Panc1 (cell line): Measurements from ENCODE around the gene CEACAM5. TPM values are rescaled to one million over a fixed set of nuclear protein-coding genes. Genes with fewer than 3 reads are reported as not detected.

Source experiments
- ATAC-seq: fragments of 200-7000 bp; cut with Tn5 transposase; 2 replicates; pipeline ENCODE4 v1.9.1; 2020; ENCODE audit warnings: mild to moderate bottlenecking, moderate library complexity
- BruUV-seq: library from RNA; stranded (reverse); fragments of 400-500 nt; replicated peaks from 2 replicates; lab custom pipeline; 2021; lab: Mats Ljungman, UMichigan
- CTCF ChIA-PET: fragments of 300-600 bp; sonication (Branson Sonifier 250); formaldehyde crosslinking; loops from one replicate; lab custom pipeline; 2022; ENCODE audit warnings: antibody characterized with exemption; lab: Charles Lee
- POLR2A ChIA-PET: fragments of 300-600 bp; sonication (Branson Sonifier 250); formaldehyde crosslinking; loops from one replicate; lab custom pipeline; 2022; ENCODE audit warnings: antibody characterized with exemption; lab: Charles Lee
- DNase-seq: peaks from one replicate; pipeline ENCODE4 v3.0.0-alpha.2; 2010; ENCODE audit warnings: low read depth, low spot score
- H3K27ac ChIP-seq: 2 replicates; pipeline ENCODE4 v1.5.1; 2011; ENCODE audit warnings: mild to moderate bottlenecking, low read length, inconsistent platforms
- H3K27me3 ChIP-seq: fragments of 200-500 bp; sonication (Bioruptor generic); 2 replicates; pipeline ENCODE4 v1.6.0; 2014; ENCODE audit warnings: low read length, inconsistent platforms; ENCODE audit not compliant: control insufficient read depth, insufficient read depth
- H3K36me3 ChIP-seq: fragments of 200-500 bp; sonication (Bioruptor generic); 2 replicates; pipeline ENCODE4 v1.5.1; 2014; ENCODE audit warnings: inconsistent platforms, mild to moderate bottlenecking, low read length, moderate library complexity; ENCODE audit not compliant: control insufficient read depth, insufficient read depth
- H3K4me1 ChIP-seq: 2 replicates; pipeline ENCODE4 v1.5.1; 2011; ENCODE audit warnings: inconsistent platforms, mild to moderate bottlenecking, low read length, moderate library complexity; ENCODE audit not compliant: control insufficient read depth, insufficient read depth
- H3K4me3 ChIP-seq, 2 experiments: 2 replicates each; pipeline ENCODE4 v1.5.1; 2011 to 2012; ENCODE audit warnings: low read depth in 2 of 2, low read length in 2 of 2, mild to moderate bottlenecking in 2 of 2, inconsistent platforms in 1 of 2, moderate library complexity in 1 of 2
- H3K9me3 ChIP-seq: fragments of 200-500 bp; sonication (Bioruptor generic); 2 replicates; pipeline ENCODE4 v1.5.1; 2014; ENCODE audit warnings: low read depth, mild to moderate bottlenecking, inconsistent platforms, low read length, moderate library complexity; ENCODE audit not compliant: control insufficient read depth, insufficient read depth
- POLR2AphosphoS5 ChIP-seq: IDR thresholded peaks from 2 replicates; pipeline ENCODE4 v1.6.1; 2012; ENCODE audit warnings: mild to moderate bottlenecking, low read depth, low read length, moderate library complexity
- REST ChIP-seq, 2 experiments: IDR thresholded peaks; 2 replicates each; pipeline ENCODE4 v1.6.1; 2011 to 2012; ENCODE audit warnings: low read depth in 2 of 2, control low read depth in 1 of 2, low read length in 1 of 2, mild to moderate bottlenecking in 1 of 2, moderate library complexity in 1 of 2; ENCODE audit not compliant: insufficient read depth in 1 of 2
- SIN3A ChIP-seq: IDR thresholded peaks from 2 replicates; pipeline ENCODE4 v1.6.1; 2012; ENCODE audit warnings: low read depth, mild to moderate bottlenecking, low read length, moderate library complexity, borderline replicate concordance; ENCODE audit not compliant: insufficient read depth
- TCF7L2 ChIP-seq: IDR thresholded peaks from 2 replicates; pipeline ENCODE4 v1.6.1; 2011; ENCODE audit warnings: mild to moderate bottlenecking, low read depth, low read length, inconsistent platforms
- in situ Hi-C: cut with HindIII; loops from 2 replicates; pipeline ENCODE4 v1.10.0; 2016; ENCODE audit warnings: low sequenced_read_pairs, low pct_unique_long_range_greater_than_20kb
- intact Hi-C: fragments of 100-400 bp; cut with micrococcal nuclease; formaldehyde crosslinking; loops from one replicate; pipeline ENCODE4 v1.10.0; 2022; ENCODE audit not compliant: unreplicated experiment
- total RNA-seq: library from RNA; stranded (reverse); gene quantifications from one replicate; pipeline ENCODE4 v1.2.1, GENCODE V29; 2021; ENCODE audit not compliant: unreplicated experiment
- TF ChIP-seq, protein P1 (sequence below): fragments of 450-650 bp; IDR thresholded peaks from 2 replicates; pipeline ENCODE4 v1.5.1; 2017; ENCODE audit warnings: mild to moderate bottlenecking

CEACAM5 gene
- total RNA-seq, 1 experiment from 2014 or later, result 0.51 TPM

GRCh38 chr19:41706741-41707501, 1.5 kb upstream of the CEACAM5 start:
- BruUV-seq, result no TSS peak
- POLR2A ChIA-PET, result no interaction called here
- Histone ChIP-seq H3K27ac (no peak overlapping the region), H3K4me1 (no peaks in the 10 kb centered on the region), H3K36me3 (no peaks in the 10 kb centered on the region), H3K9me3 (no peaks in the 10 kb centered on the region), H3K4me3 (peak overlapping the region; percentile 12 to 40; a peak in 2 of 4 replicates), H3K27me3 (no peaks in the 10 kb centered on the region; the same call in 1 of the 2 replicates)
- in situ Hi-C loops (no loop called here), intact Hi-C loops (loop anchor here (2.0 kb wide), 1 partner anchor 40 kb away; no protein-coding TSS in a partner anchor)
- TF ChIP-seq, protein P1, sequence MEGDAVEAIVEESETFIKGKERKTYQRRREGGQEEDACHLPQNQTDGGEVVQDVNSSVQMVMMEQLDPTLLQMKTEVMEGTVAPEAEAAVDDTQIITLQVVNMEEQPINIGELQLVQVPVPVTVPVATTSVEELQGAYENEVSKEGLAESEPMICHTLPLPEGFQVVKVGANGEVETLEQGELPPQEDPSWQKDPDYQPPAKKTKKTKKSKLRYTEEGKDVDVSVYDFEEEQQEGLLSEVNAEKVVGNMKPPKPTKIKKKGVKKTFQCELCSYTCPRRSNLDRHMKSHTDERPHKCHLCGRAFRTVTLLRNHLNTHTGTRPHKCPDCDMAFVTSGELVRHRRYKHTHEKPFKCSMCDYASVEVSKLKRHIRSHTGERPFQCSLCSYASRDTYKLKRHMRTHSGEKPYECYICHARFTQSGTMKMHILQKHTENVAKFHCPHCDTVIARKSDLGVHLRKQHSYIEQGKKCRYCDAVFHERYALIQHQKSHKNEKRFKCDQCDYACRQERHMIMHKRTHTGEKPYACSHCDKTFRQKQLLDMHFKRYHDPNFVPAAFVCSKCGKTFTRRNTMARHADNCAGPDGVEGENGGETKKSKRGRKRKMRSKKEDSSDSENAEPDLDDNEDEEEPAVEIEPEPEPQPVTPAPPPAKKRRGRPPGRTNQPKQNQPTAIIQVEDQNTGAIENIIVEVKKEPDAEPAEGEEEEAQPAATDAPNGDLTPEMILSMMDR, result peak; percentile 97
- TF ChIP-seq SIN3A, result no peak
- peak in 1 of 2 experiments; percentile 63; a peak in 1 of 4 replicates for TF ChIP-seq REST (IDR thresholded peaks at IDR 0.05; ENCODE audit: insufficient read depth in 1 of 2, low read depth in 2 of 2, low read length in 1 of 2)
- no peak for TF ChIP-seq POLR2AphosphoS5
- TF ChIP-seq TCF7L2, result no peak
- DNase-seq, result peak; percentile 43
- CTCF ChIA-PET, result interaction anchor here (0.6 to 1.4 kb wide), 11 partner anchors 8 to 785 kb away, joined by 3 to 17 read pairs (median 5); no protein-coding TSS in a partner anchor
- ATAC-seq, result peak; percentile 97

- no peaks in the 10 kb centered on the region for H3K9me3 ChIP-seq
- ChIA-PET POLR2A (no interaction called here), CTCF (interaction anchor here (0.6 to 1.4 kb wide), 9 partner anchors 8 to 785 kb away, joined by 3 to 17 read pairs (median 7); no protein-coding TSS in a partner anchor)
- no peak for DNase-seq
- ATAC-seq, result 0 out of 2 replicates have a peak, but pooled peaks have one; percentile 39
- intact Hi-C loops (loop anchor here (2.0 kb wide), 1 partner anchor 39 kb away; no protein-coding TSS in a partner anchor), in situ Hi-C loops (no loop called here)
- H3K4me3 ChIP-seq, result no peak overlapping the region
- H3K36me3 ChIP-seq, result no peaks in the 10 kb centered on the region
- no peaks in the 10 kb centered on the region for H3K4me1 ChIP-seq
- BruUV-seq, result no TSS peak
- no peak overlapping the region for H3K27ac ChIP-seq
- no peak for TF ChIP-seq TCF7L2
- TF ChIP-seq POLR2AphosphoS5, result no peak
- TF ChIP-seq, protein P1, result no peak
- TF ChIP-seq REST (IDR thresholded peaks at IDR 0.05; ENCODE audit: insufficient read depth in 1 of 2, low read depth in 2 of 2, low read length in 1 of 2), result no peak
- no peak for TF ChIP-seq SIN3A
- no peaks in the 10 kb centered on the region; the same call in 1 of the 2 replicates for H3K27me3 ChIP-seq
Observed at GRCh38 chr19:41707502-41707812, 969 bp upstream of the CEACAM5 start.
